Keratinocyte (primary cell): ENCODE measurements around the gene NAALADL2. TPM values are rescaled to one million over a fixed set of nuclear protein-coding genes. Genes with fewer than 3 reads are reported as not detected.

Experiments used
- DNase-seq: peaks from one replicate; pipeline ENCODE4 v3.0.0-alpha.2; 2011; ENCODE audit warnings: low read depth, missing footprints, low spot score
- FAIRE-seq: peaks from 2 replicates; lab custom pipeline; 2011; peaks lifted over from hg19 to GRCh38; lab: Jason Lieb, UNC
- H2AFZ ChIP-seq: 2 replicates; pipeline ENCODE4 v1.6.0; 2012; ENCODE audit warnings: low read length, control low read depth, inconsistent platforms; ENCODE audit not compliant: control insufficient read depth
- H3K27ac ChIP-seq: 2 replicates; pipeline ENCODE4 v1.5.1; 2011; ENCODE audit warnings: low read length; ENCODE audit not compliant: control insufficient read depth, insufficient read depth
- H3K27me3 ChIP-seq: 3 replicates; pipeline ENCODE4 v1.6.0; 2011; ENCODE audit warnings: low read length; ENCODE audit not compliant: control insufficient read depth, insufficient read depth; ENCODE audit errors: extremely low read depth
- H3K36me3 ChIP-seq, 2 experiments: 2 replicates in 1 of 2; 3 replicates in 1 of 2; pipeline ENCODE4 v1.5.1; 2011; ENCODE audit warnings: low read length in 2 of 2, mild to moderate bottlenecking in 1 of 2; ENCODE audit not compliant: control insufficient read depth in 2 of 2, insufficient read depth in 2 of 2; ENCODE audit errors: extremely low read depth in 1 of 2
- H3K4me1 ChIP-seq: 3 replicates; pipeline ENCODE4 v1.5.1; 2011; ENCODE audit warnings: low read length; ENCODE audit not compliant: control insufficient read depth, insufficient read depth; ENCODE audit errors: extremely low read depth
- H3K4me2 ChIP-seq: 3 replicates; pipeline ENCODE4 v1.6.0; 2011; ENCODE audit warnings: low read depth, low read length; ENCODE audit not compliant: control insufficient read depth, insufficient read depth; ENCODE audit errors: extremely low read depth
- H3K4me3 ChIP-seq, 3 experiments: fragments of 200-600 bp in 1 of 3; sonication (generic) in 1 of 3; 2 replicates in 2 of 3; 3 replicates in 1 of 3; pipeline ENCODE4 v1.5.1; 2011 to 2016; ENCODE audit warnings: low read length in 3 of 3, mild to moderate bottlenecking in 3 of 3, control low read depth in 2 of 3, inconsistent platforms in 1 of 3, low read depth in 1 of 3, mixed read lengths in 1 of 3, mixed run types in 1 of 3, moderate library complexity in 1 of 3; ENCODE audit not compliant: control insufficient read depth in 2 of 3, insufficient read depth in 2 of 3; ENCODE audit errors: extremely low read depth in 1 of 3
- H3K79me2 ChIP-seq: 2 replicates; pipeline ENCODE4 v1.6.0; 2012; ENCODE audit warnings: low read length; ENCODE audit not compliant: control insufficient read depth, insufficient read depth
- H3K9ac ChIP-seq: 3 replicates; pipeline ENCODE4 v1.6.0; 2011; ENCODE audit warnings: low read length; ENCODE audit not compliant: control insufficient read depth, insufficient read depth; ENCODE audit errors: extremely low read depth
- H3K9me1 ChIP-seq: 3 replicates; pipeline ENCODE4 v1.6.0; 2011; ENCODE audit warnings: low read length; ENCODE audit not compliant: control insufficient read depth, insufficient read depth; ENCODE audit errors: extremely low read depth
- H3K9me3 ChIP-seq: 2 replicates; pipeline ENCODE4 v1.5.1; 2012; ENCODE audit warnings: low read depth, low read length; ENCODE audit not compliant: control insufficient read depth
- H4K20me1 ChIP-seq: 3 replicates; pipeline ENCODE4 v1.6.0; 2011; ENCODE audit warnings: low read length; ENCODE audit not compliant: control insufficient read depth, insufficient read depth; ENCODE audit errors: extremely low read depth
- EZH2 ChIP-seq: IDR thresholded peaks from one replicate; pipeline ENCODE4 v1.6.1; 2012; ENCODE audit warnings: inconsistent platforms, mild to moderate bottlenecking, low read length, moderate library complexity
- dilution Hi-C: fragments of 300-500 bp; cut with MboI; formaldehyde crosslinking; loops from one replicate; pipeline ENCODE4 v1.7.0; 2020; ENCODE audit warnings: low sequenced_read_pairs; ENCODE audit not compliant: extremely low pct_ligation_motif_present
- polyA plus RNA-seq, 5 experiments: library from polyadenylated mRNA; depleted of rRNA in 3 of 5; stranded (reverse) in 3 of 5; stranded (forward) in 1 of 5; unstranded in 1 of 5; fragments of >200 nt; gene quantifications; 1 replicate in 1 of 5; 2 replicates in 3 of 5; 3 replicates in 1 of 5; pipeline versions ENCODE4 v1.2.1 to v1.2.3, GENCODE V29; 2011 to 2012; ENCODE audit warnings: missing spikeins in 2 of 5, low read depth in 1 of 5, low replicate concordance in 1 of 5
- TF ChIP-seq, protein P1 (sequence below), 3 experiments: IDR thresholded peaks in 1 of 3; conservative IDR thresholded peaks in 1 of 3; optimal IDR thresholded peaks in 1 of 3; 2 replicates in 2 of 3; 3 replicates in 1 of 3; pipeline versions ENCODE3 to v1.5.1; 2011; ENCODE audit warnings: low read length in 3 of 3, mild to moderate bottlenecking in 3 of 3, moderate library complexity in 2 of 3, control low read depth in 1 of 3, inconsistent platforms in 1 of 3; ENCODE audit not compliant: insufficient read depth in 2 of 3; ENCODE audit errors: extremely low read depth in 1 of 3

NAALADL2 gene
- polyA plus RNA-seq, 1 donor (not counting 4 experiments of a cell fraction or from before 2014, with no cell fraction given), result 0.75 TPM

DNA sequence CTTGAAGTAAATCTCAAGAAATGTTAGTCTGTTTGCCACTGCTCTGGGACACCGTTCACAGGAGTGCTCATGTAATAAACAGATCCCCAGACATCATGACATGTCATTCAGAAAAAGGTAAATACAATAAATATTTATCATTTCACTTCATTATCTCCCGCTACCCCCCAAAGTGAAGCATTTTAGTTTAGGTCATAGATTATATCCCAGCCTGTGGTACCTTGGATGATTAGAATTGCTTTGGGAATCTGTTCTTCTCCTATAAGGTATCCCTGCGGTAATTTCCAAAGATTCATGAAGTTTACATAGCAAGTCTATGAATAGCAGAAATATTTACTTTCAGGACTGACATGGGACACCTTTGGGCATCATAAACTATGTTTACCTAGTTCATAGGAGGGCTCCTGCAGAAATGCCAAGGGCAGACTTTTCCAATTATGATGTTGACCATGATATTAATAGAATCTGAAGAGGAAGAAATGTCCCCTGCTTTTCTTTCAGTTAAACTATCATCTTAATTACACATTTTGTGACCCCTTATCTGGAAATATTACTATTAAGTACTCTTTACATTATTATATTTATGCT lies 268.0 kb downstream of the NAALADL2 start:
- FAIRE-seq, result no peak

GRCh38 chr3:175129126-175129525 lies 270.0 kb downstream of the NAALADL2 start:
- FAIRE-seq (no peak), DNase-seq (no peak)
- no peak overlapping the region for H3K4me2 ChIP-seq
- no peaks in the 10 kb centered on the region for H3K9me1 ChIP-seq
- no peak for TF ChIP-seq EZH2
- TF ChIP-seq, protein P1, sequence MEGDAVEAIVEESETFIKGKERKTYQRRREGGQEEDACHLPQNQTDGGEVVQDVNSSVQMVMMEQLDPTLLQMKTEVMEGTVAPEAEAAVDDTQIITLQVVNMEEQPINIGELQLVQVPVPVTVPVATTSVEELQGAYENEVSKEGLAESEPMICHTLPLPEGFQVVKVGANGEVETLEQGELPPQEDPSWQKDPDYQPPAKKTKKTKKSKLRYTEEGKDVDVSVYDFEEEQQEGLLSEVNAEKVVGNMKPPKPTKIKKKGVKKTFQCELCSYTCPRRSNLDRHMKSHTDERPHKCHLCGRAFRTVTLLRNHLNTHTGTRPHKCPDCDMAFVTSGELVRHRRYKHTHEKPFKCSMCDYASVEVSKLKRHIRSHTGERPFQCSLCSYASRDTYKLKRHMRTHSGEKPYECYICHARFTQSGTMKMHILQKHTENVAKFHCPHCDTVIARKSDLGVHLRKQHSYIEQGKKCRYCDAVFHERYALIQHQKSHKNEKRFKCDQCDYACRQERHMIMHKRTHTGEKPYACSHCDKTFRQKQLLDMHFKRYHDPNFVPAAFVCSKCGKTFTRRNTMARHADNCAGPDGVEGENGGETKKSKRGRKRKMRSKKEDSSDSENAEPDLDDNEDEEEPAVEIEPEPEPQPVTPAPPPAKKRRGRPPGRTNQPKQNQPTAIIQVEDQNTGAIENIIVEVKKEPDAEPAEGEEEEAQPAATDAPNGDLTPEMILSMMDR (optimal IDR thresholded peaks at IDR 0.05 in 1 of 3, IDR thresholded peaks at IDR 0.05 in 1 of 3, conservative IDR thresholded peaks at IDR 0.05 in 1 of 3; ENCODE audit: extremely low read depth in 1 of 3, insufficient read depth in 2 of 3, low read length in 3 of 3), result no peak
- H3K27ac ChIP-seq, result no peak overlapping the region
- no peaks in the 10 kb centered on the region for H4K20me1 ChIP-seq
- no peaks in the 10 kb centered on the region for H3K27me3 ChIP-seq
- no peaks in the 10 kb centered on the region for H3K36me3 ChIP-seq
- H3K79me2 ChIP-seq, result no peaks in the 10 kb centered on the region
- dilution Hi-C loops, result no loop called here
- H2AFZ ChIP-seq, result no peak overlapping the region
- H3K9ac ChIP-seq, result no peak overlapping the region
- no peaks in the 10 kb centered on the region for H3K9me3 ChIP-seq
- H3K4me3 ChIP-seq, result no peak overlapping the region
- H3K4me1 ChIP-seq, result no peaks in the 10 kb centered on the region

More for the DNA sequence above, 268.0 kb downstream of the NAALADL2 start:
- H3K4me1 ChIP-seq, result no peaks in the 10 kb centered on the region
- H3K27me3 ChIP-seq, result no peaks in the 10 kb centered on the region
- dilution Hi-C loops, result no loop called here
- TF ChIP-seq, protein P1 (optimal IDR thresholded peaks at IDR 0.05 in 1 of 3, IDR thresholded peaks at IDR 0.05 in 1 of 3, conservative IDR thresholded peaks at IDR 0.05 in 1 of 3; ENCODE audit: extremely low read depth in 1 of 3, insufficient read depth in 2 of 3, low read length in 3 of 3), result no peak
- no peak for TF ChIP-seq EZH2
- no peaks in the 10 kb centered on the region for H3K9me3 ChIP-seq
- H3K4me2 ChIP-seq, result no peak overlapping the region
- no peak overlapping the region for H3K9ac ChIP-seq
- H3K4me3 ChIP-seq, result no peak overlapping the region
- no peak overlapping the region for H2AFZ ChIP-seq
- H3K79me2 ChIP-seq, result no peaks in the 10 kb centered on the region
- no peak overlapping the region for H3K27ac ChIP-seq
- no peak for DNase-seq
- no peaks in the 10 kb centered on the region for H3K36me3 ChIP-seq
- no peaks in the 10 kb centered on the region for H3K9me1 ChIP-seq
- no peaks in the 10 kb centered on the region for H4K20me1 ChIP-seq
